Medulla oblongata (tissue), 1 donor: Measurements from ENCODE around the gene FNIP1.
A peak's percentile ranks its signal among the peaks of the same experiment; 100 is the strongest.
"Not testable (repeated sequence)": the region's sequence is repeated elsewhere in the genome, so short reads cannot be mapped to it uniquely, and the experiment has no call there.

Experiments used
- DNase-seq: peaks from one replicate; pipeline ENCODE4 v3.0.0-alpha.2; 2015; ENCODE audit errors: extremely low spot score

The FNIP1 gene

GRCh38 chr5:131786900-131787692 is 9.7 kb downstream of the FNIP1 start:
- DNase-seq, result no peak

- no peak for DNase-seq
These were observed 10.8 kb downstream of the FNIP1 start for GRCh38 chr5:131786036-131786435.

GRCh38 chr5:131783874-131784273 is 12.9 kb downstream of the FNIP1 start:
- no peak for DNase-seq

GRCh38 chr5:131783357-131783756 is 13.5 kb downstream of the FNIP1 start:
- DNase-seq, result no peak

DNA sequence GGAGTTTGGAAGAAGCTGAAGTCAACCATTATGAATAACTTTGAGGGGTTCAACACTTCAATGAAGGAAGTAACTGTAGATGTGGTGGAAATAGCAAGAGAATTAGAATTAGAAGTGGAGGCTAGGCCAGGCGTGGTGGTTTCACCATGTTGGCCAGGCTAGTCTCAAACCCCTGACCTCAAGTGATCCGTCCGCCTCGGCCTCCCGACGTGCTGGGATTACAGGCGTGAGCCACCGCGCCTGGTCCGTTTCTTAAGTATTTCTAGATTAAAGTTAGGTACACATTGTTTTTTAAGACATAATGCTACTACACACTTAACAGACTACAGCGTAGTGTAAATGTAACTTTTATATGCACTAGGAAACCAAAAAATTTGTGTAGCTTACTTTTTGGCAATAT is 14.1 kb downstream of the FNIP1 start:
- DNase-seq, result no peak

DNA sequence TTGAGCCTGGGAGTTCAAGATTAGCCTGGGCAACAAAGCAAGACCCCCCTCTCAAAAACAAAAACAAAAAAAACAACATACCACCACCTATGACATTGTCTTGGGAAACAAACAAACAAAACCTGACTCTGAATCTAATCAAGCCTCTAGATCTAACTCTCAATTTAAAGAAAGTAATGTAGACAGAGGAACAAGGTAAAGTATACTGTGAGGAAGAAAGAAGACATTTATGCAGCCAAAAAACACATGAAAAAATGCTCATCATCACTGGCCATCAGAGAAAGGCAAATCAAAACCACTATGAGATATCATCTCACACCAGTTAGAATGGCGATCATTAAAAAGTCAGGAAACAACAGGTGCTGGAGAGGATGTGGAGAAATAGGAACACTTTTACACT is 18.7 kb downstream of the FNIP1 start:
- not testable (repeated sequence) for DNase-seq

DNA sequence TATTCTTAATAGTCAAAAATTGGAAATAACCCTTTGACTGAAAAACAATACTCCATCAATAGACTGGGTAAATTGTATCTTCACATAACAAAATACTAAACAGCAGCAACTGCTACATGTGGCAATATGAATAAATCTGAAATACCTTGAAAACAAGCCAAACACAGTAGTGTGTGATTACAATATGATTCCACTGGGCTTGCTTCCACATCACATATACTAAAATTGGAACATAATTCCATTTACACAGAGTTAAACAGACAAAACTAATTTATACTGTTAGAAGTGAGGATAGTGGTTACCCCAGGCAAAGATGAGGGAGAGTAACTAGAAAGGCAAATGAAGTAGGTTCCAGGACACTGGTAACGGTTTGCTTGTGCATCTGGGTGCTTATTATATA is 20.4 kb downstream of the FNIP1 start:
- no peak for DNase-seq

DNA sequence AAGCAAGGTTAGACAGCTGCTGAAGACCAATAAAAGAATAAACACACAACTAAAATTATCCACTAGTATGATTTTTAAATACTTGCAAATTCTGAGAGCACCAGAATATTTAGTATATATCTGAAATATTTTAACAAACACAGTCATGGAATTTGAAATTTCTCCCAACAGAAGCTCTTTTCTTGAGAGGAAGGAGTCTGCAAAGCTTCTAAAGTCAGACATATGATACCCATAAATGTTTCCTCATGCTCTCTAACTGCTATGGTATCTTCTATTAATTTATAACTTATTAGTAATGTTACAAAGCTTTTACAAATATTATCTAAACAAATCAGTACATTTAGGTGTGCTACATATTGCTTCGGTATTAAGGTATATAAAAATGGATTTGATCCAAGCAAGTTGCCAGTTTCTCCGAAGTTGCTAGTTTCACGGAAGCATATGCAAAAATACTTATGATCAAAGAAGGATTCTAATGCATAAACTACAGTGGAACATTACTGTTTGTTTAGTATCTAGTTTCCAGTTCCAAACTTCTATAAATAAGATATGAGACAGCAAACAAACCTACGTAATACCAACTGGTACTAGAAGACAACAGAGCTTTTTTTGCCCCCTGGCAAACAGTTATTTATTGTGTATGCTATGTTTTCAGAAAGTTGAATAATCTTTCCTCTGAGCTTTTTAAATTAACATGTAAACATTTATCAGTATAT is 22.0 kb downstream of the FNIP1 start:
- no peak for DNase-seq

DNA sequence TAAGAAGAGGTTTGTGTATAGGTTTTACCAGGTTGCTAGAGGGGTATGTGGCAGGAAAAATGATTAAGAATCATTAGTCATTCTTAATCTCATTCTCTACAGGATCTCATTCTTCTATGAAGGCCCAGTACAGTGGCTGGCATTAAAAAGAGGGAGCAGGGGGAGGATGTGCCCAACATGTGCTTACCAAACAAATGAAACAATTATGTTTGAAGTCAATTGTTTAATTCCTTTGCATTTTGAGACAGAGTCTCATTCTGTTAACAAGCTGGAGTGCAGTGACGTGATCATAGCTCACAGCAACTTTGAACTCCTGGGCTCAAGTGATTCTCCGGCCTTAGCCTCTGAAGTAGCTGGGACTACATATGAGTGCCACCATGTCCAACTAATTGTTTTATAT is 23.0 kb downstream of the FNIP1 start:
- DNase-seq, result peak; percentile 89

- DNase-seq, result no peak
These were observed 25.1 kb downstream of the FNIP1 start for GRCh38 chr5:131771692-131772091.

DNA sequence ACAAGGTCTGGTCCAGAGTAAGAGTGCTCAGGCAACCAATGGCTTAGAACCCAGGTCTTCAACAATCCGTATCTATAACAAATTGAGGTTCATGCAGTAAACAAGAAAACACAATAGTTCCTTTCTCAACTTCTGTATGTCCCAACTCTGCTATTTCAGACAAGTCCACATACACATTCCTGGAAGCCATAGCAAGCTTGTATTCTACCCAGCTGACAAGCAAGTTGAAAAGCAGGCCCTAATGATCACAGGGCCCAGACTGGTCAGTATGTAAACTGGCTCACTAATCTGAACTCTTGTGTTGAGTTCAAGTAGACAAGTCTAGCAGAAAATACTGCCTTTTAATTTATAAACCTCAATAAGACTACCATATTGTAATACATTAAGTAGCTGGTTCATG is 26.9 kb downstream of the FNIP1 start:
- DNase-seq, result no peak

- DNase-seq, result no peak
These were observed 27.5 kb downstream of the FNIP1 start for GRCh38 chr5:131769336-131769735.

DNA sequence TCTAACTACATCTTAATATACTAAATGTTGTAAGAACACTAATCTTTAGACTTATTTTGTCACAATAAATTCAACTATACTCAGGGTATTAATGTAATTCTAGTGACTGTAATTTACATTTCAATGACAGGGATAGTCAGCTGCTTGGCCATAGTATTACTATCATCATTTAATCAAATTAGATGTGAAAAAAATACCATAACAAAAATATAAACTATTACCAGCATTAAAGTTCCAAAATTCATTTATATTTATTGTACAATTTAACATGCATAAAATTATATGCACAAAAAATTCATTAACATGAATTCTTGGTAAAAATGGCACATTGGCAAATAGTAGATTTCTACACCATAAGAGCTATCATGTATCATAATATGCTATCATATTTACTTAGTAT is 28.9 kb downstream of the FNIP1 start:
- no peak for DNase-seq

DNA sequence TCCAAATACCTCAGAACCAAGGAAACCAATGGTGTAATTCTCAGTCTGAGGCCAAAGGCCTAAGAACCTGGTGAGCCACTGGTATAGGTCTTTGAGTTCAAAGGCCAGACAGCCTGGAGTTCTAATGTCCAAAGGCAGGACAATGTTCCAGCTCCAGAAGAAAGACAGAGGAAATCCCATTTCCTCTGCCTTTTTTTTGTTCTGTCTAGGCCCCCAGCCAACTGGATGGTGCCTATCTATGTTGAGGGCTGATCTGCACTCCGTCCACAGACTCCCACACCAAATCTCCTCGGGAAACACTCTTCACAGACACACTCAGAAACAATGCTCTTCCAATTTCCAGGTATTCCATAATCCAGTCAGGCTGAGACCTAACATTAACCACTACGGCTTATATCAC is 30.1 kb downstream of the FNIP1 start:
- DNase-seq, result no peak

DNA sequence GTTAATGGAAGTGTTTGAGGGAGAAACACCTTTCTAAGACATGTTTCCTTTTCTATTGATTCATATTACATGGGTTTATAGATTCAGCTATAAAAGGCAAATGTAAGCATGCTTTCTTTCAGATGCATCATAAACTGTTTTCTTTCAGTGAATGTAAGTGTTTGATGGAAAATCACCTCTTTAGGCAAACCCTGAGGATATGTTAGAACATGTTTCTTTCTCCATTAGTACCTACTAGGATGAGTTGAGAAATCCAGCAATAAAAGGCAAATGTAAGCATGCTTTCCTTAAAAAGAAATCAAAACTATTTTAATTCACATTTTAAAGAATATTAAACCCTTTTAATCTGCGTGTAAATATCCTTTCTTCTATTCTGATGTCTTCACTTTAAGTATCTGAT is 31.6 kb downstream of the FNIP1 start:
- DNase-seq, result no peak

GRCh38 chr5:131763968-131764367 is 32.8 kb downstream of the FNIP1 start:
- DNase-seq, result no peak

DNA sequence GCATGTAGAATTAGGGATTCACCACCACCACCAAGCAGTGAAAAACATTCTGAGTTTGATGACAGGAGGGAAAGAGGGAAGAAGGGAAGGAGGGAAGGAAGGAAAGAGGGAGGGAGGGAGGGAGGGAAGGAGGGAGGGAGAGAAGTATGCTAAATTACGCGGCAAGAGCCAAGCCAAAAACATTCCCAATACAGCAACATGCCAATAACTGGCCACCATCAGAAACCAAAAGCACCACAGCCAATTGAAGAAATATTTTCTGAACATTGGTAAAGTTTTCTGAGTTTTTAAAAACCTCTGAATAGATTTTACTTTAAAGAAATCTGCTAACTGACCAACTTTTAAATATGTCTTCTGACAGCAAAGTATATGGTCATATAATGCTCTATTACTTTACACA is 36.0 kb downstream of the FNIP1 start:
- DNase-seq, result no peak

DNA sequence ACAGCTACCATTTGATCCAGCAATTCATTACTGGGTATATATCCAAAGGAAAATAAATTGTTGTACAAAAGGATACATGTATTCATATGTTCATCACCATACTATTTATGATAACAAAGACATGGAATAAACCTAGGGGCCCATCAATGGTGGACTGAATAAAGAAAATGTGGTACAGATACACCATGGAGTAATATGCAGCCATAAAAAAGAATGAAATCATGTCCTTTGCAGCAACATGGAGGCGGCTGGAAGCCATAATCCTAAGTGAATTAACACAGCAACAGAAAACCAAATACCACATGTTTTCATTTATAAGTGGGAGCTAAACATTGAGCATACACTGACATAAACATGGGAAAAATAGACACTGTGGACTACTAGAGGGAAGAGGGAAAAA is 37.1 kb downstream of the FNIP1 start:
- DNase-seq, result no peak

DNA sequence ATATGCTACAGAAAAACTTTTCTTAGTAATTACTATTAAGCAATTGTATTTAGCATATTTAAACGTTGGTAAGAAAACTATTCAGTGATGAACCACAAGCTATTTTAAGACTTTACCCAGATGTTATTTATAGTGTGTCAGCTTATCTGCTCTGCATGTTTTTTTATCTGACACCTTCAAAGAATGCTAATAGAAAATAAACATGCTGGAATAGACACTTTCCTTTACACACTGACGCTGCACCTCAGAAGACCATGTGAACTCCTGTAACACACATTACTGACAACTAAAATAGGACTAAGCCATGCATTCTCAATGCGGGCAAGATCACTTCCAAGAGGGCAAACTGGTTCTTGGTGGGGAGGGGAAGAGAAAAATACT is 38.3 kb downstream of the FNIP1 start:
- no peak for DNase-seq

GRCh38 chr5:131757830-131758519 is 38.8 kb downstream of the FNIP1 start:
- no peak for DNase-seq

- DNase-seq, result no peak
These were observed 39.9 kb downstream of the FNIP1 start for GRCh38 chr5:131756942-131757341.

GRCh38 chr5:131754363-131754762 is 42.5 kb downstream of the FNIP1 start:
- no peak for DNase-seq

GRCh38 chr5:131751506-131751905 is 45.3 kb downstream of the FNIP1 start:
- no peak for DNase-seq
